HCT116 (cell line): ENCODE measurements around the gene LAMTOR4. TPM values are rescaled to one million over a fixed set of nuclear protein-coding genes. Genes with fewer than 3 reads are reported as not detected.

Experiments used
- ATAC-seq: fragments of 200-7000 bp; cut with Tn5 transposase; 2 replicates; pipeline ENCODE4 v1.9.1; 2020; ENCODE audit warnings: mild to moderate bottlenecking, moderate library complexity
- BruUV-seq: library from RNA; stranded (reverse); fragments of 400-500 nt; replicated peaks from 2 replicates; lab custom pipeline; 2021; lab: Mats Ljungman, UMichigan
- CTCF ChIA-PET: fragments of 300-600 bp; sonication (Branson Sonifier 250); formaldehyde crosslinking; loops from one replicate; lab custom pipeline; 2021; ENCODE audit warnings: antibody characterized with exemption; lab: Charles Lee
- POLR2A ChIA-PET: fragments of 300-600, 350-600 bp; sonication (Branson Sonifier 250); formaldehyde crosslinking; loops from one replicate; lab custom pipeline; 2021; ENCODE audit warnings: antibody characterized with exemption; lab: Charles Lee
- RAD21 ChIA-PET, 2 experiments: fragments of 300-600 bp; sonication (Branson Sonifier 250); formaldehyde crosslinking; loops; one replicate each; lab custom pipeline; 2023; ENCODE audit warnings: low total read pairs in 2 of 2; ENCODE audit not compliant: uncharacterized antibody in 2 of 2, unreplicated experiment in 2 of 2, low non-redundant PET in 1 of 2; lab: Charles Lee
- DNase-seq: peaks from one replicate; pipeline ENCODE4 v3.0.0-alpha.2; 2010; ENCODE audit warnings: low read depth, low spot score
- H2AFZ ChIP-seq: fragments of 200-600 bp; shearing (Covaris generic), sonication (generic); 2 replicates; pipeline ENCODE4 v1.6.1; 2017; ENCODE audit warnings: low read depth, mixed run types, mixed read lengths, antibody characterized with exemption, low read length; ENCODE audit not compliant: poor library complexity, severe bottlenecking
- H3K27ac ChIP-seq: 2 replicates; pipeline ENCODE4 v1.5.1; 2012; ENCODE audit warnings: low read depth, low read length
- H3K27me3 ChIP-seq: fragments of 200-600 bp; sonication (generic); 2 replicates; pipeline ENCODE4 v1.6.1; 2016; ENCODE audit warnings: mixed run types, low read length, mixed read lengths; ENCODE audit not compliant: insufficient read depth
- H3K36me3 ChIP-seq, 2 experiments: fragments of 200-500 bp in 1 of 2; fragments of 200-600 bp in 1 of 2; sonication (Bioruptor generic) in 1 of 2; sonication (generic) in 1 of 2; 2 replicates each; pipeline versions ENCODE4 v1.5.1 to v1.6.1; 2014 to 2016; ENCODE audit warnings: low read length in 2 of 2, inconsistent platforms in 1 of 2, mixed read lengths in 1 of 2, mixed run types in 1 of 2; ENCODE audit not compliant: insufficient read depth in 2 of 2, control insufficient read depth in 1 of 2
- H3K4me1 ChIP-seq, 2 experiments: fragments of 200-600 bp in 1 of 2; sonication (generic) in 1 of 2; 2 replicates each; pipeline versions ENCODE4 v1.5.1 to v1.6.1; 2012 to 2017; ENCODE audit warnings: low read length in 2 of 2, inconsistent platforms in 1 of 2, mild to moderate bottlenecking in 1 of 2, mixed read lengths in 1 of 2, mixed run types in 1 of 2, moderate library complexity in 1 of 2; ENCODE audit not compliant: insufficient read depth in 2 of 2, control insufficient read depth in 1 of 2
- H3K4me2 ChIP-seq: fragments of 200-600 bp; sonication (generic); 2 replicates; pipeline ENCODE4 v1.6.1; 2017; ENCODE audit warnings: mixed run types, low read length, mixed read lengths
- H3K4me3 ChIP-seq, 2 experiments: fragments of 200-600 bp in 1 of 2; sonication (generic) in 1 of 2; replicated peaks in 1 of 2; 2 replicates each; pipeline ENCODE4 v1.5.1; 2011 to 2016; ENCODE audit warnings: low read length in 2 of 2, control low read depth in 1 of 2, low read depth in 1 of 2, mild to moderate bottlenecking in 1 of 2, mixed read lengths in 1 of 2, mixed run types in 1 of 2
- H3K79me2 ChIP-seq: fragments of 200-600 bp; sonication (generic); 2 replicates; pipeline ENCODE4 v1.6.1; 2017; ENCODE audit warnings: mild to moderate bottlenecking, mixed run types, low read length, moderate library complexity, mixed read lengths; ENCODE audit not compliant: insufficient read depth
- H3K9ac ChIP-seq: fragments of 200-600 bp; sonication (generic); 2 replicates; pipeline ENCODE4 v1.6.1; 2016; ENCODE audit warnings: low read length, mixed read lengths
- H3K9me2 ChIP-seq: fragments of 200-600 bp; sonication (generic), shearing (Covaris generic); 2 replicates; pipeline ENCODE4 v1.6.1; 2017; ENCODE audit warnings: mixed run types, mild to moderate bottlenecking, moderate library complexity; ENCODE audit not compliant: insufficient read depth
- H3K9me3 ChIP-seq, 2 experiments: fragments of 200-500 bp in 1 of 2; fragments of 200-600 bp in 1 of 2; sonication (Bioruptor generic) in 1 of 2; sonication (generic) in 1 of 2; 2 replicates each; pipeline ENCODE4 v1.6.1; 2014 to 2017; ENCODE audit warnings: low read length in 2 of 2, mixed read lengths in 2 of 2, inconsistent platforms in 1 of 2, low read depth in 1 of 2, mild to moderate bottlenecking in 1 of 2, mixed run types in 1 of 2, moderate library complexity in 1 of 2; ENCODE audit not compliant: control insufficient read depth in 1 of 2, insufficient read depth in 1 of 2
- H4K20me1 ChIP-seq: fragments of 200-600 bp; sonication (generic), shearing (Covaris generic); 2 replicates; pipeline ENCODE4 v1.6.1; 2017; ENCODE audit warnings: mixed run types, mild to moderate bottlenecking, moderate library complexity; ENCODE audit not compliant: insufficient read depth
- CEBPB ChIP-seq: IDR thresholded peaks from 2 replicates; pipeline ENCODE4 v1.6.1; 2012; ENCODE audit warnings: low read depth
- EGR1 ChIP-seq: IDR thresholded peaks from 2 replicates; pipeline ENCODE4 v1.6.1; 2012; ENCODE audit warnings: low read depth
- EZH2phosphoT487 ChIP-seq: fragments of 200-600 bp; IDR thresholded peaks from 2 replicates; pipeline ENCODE4 v1.6.1; 2018; ENCODE audit warnings: antibody characterized with exemption, borderline replicate concordance
- REST ChIP-seq: IDR thresholded peaks from 2 replicates; pipeline ENCODE4 v1.6.1; 2012; ENCODE audit warnings: low read depth
- YY1 ChIP-seq: IDR thresholded peaks from 2 replicates; pipeline ENCODE4 v1.6.1; 2011; ENCODE audit warnings: low read length, low read depth, moderate library complexity, mild to moderate bottlenecking; ENCODE audit not compliant: insufficient replicate concordance; ENCODE audit errors: extremely low read depth
- ZBTB33 ChIP-seq: IDR thresholded peaks from 2 replicates; pipeline ENCODE4 v1.6.1; 2011; ENCODE audit warnings: mild to moderate bottlenecking, low read length, moderate library complexity; ENCODE audit not compliant: insufficient replicate concordance; ENCODE audit errors: extremely low read depth
- intact Hi-C: fragments of 100-400 bp; cut with micrococcal nuclease; formaldehyde crosslinking; loops from 2 replicates; pipeline ENCODE4 v1.10.0; 2022
- total RNA-seq: library from RNA; stranded (reverse); gene quantifications from one replicate; pipeline ENCODE4 v1.2.1, GENCODE V29; 2021; ENCODE audit not compliant: unreplicated experiment

LAMTOR4 gene
- total RNA-seq, 1 experiment from 2014 or later = 152 TPM

GRCh38 chr7:100173806-100174495, 25.2 kb downstream of the LAMTOR4 start:
- TF ChIP-seq EZH2phosphoT487 (no peak), EGR1 (no peak), ZBTB33 (no peak), YY1 (no peak), REST (no peak), CEBPB (no peak)
- Histone ChIP-seq H3K4me1 (peaks cover 3 to 12% of the 10 kb centered on the region in 2 experiments; a peak in 2 of 4 replicates), H3K9ac (no peak overlapping the region), H3K4me3 (no peak overlapping the region), H2AFZ (no peak overlapping the region), H3K27ac (no peak overlapping the region), H3K4me2 (no peak overlapping the region), H3K9me2 (no peaks in the 10 kb centered on the region), H4K20me1 (no peaks in the 10 kb centered on the region), H3K36me3 (no peaks in the 10 kb centered on the region), H3K79me2 (no peaks in the 10 kb centered on the region), H3K27me3 (no peaks in the 10 kb centered on the region), H3K9me3 (no peaks in the 10 kb centered on the region)
- no peak for ATAC-seq
- ChIA-PET RAD21 (no interaction called here), CTCF (no interaction called here), POLR2A (no interaction called here)
- intact Hi-C loops = no loop called here
- no peak for DNase-seq
- no TSS peak for BruUV-seq
